Colon (tissue), 2 donors: ENCODE results near the gene SCN3A.

Source experiments
- FAIRE-seq: peaks from 2 replicates; lab custom pipeline; 2012; peaks lifted over from hg19 to GRCh38; lab: Jason Lieb, UNC
- donor health status: control.
- donor health status: control.

The SCN3A gene

GRCh38 chr2:165191096-165191728 is 12.6 kb downstream of the SCN3A start:
- no peak for FAIRE-seq

- FAIRE-seq = no peak
Observed at GRCh38 chr2:165185633-165186032, 18.2 kb downstream of the SCN3A start.

GRCh38 chr2:165182029-165182428 is 21.8 kb downstream of the SCN3A start:
- no peak for FAIRE-seq

- no peak for FAIRE-seq
Observed at GRCh38 chr2:165176780-165177179, 27.1 kb downstream of the SCN3A start.

- FAIRE-seq = no peak
Observed at GRCh38 chr2:165173215-165173614, 30.6 kb downstream of the SCN3A start.

GRCh38 chr2:165164201-165164600 is 39.6 kb downstream of the SCN3A start:
- no peak for FAIRE-seq

GRCh38 chr2:165163761-165164160 is 40.1 kb downstream of the SCN3A start:
- FAIRE-seq = no peak

- no peak for FAIRE-seq
Observed at GRCh38 chr2:165162466-165162865, 41.4 kb downstream of the SCN3A start.

GRCh38 chr2:165161510-165161909 is 42.3 kb downstream of the SCN3A start:
- FAIRE-seq = no peak

GRCh38 chr2:165157160-165157559 is 46.7 kb downstream of the SCN3A start:
- no peak for FAIRE-seq

GRCh38 chr2:165155152-165155551 is 48.7 kb downstream of the SCN3A start:
- no peak for FAIRE-seq

GRCh38 chr2:165149439-165149838 is 54.4 kb downstream of the SCN3A start:
- FAIRE-seq = no peak

GRCh38 chr2:165147186-165148045 is 56.4 kb downstream of the SCN3A start:
- peak; percentile 21 for FAIRE-seq

GRCh38 chr2:165144315-165144714 is 59.5 kb downstream of the SCN3A start:
- FAIRE-seq = no peak

GRCh38 chr2:165141601-165142354 is 62.1 kb downstream of the SCN3A start:
- no peak for FAIRE-seq

- no peak for FAIRE-seq
Observed at GRCh38 chr2:165126244-165126643, 77.6 kb downstream of the SCN3A start.

GRCh38 chr2:165122521-165122920 is 81.3 kb downstream of the SCN3A start:
- no peak for FAIRE-seq

- FAIRE-seq = no peak
Observed at GRCh38 chr2:165120740-165121467, 82.9 kb downstream of the SCN3A start.

- no peak for FAIRE-seq
Observed at GRCh38 chr2:165115258-165115657, 88.6 kb downstream of the SCN3A start.

GRCh38 chr2:165114346-165114939 is 89.4 kb downstream of the SCN3A start:
- FAIRE-seq = no peak

GRCh38 chr2:165113414-165113813 is 90.4 kb downstream of the SCN3A start:
- no peak for FAIRE-seq

- FAIRE-seq = no peak
Observed at GRCh38 chr2:165112789-165113188, 91.1 kb downstream of the SCN3A start.
